ENCODE data around the gene ITIH3.

The ITIH3 gene

DNA sequence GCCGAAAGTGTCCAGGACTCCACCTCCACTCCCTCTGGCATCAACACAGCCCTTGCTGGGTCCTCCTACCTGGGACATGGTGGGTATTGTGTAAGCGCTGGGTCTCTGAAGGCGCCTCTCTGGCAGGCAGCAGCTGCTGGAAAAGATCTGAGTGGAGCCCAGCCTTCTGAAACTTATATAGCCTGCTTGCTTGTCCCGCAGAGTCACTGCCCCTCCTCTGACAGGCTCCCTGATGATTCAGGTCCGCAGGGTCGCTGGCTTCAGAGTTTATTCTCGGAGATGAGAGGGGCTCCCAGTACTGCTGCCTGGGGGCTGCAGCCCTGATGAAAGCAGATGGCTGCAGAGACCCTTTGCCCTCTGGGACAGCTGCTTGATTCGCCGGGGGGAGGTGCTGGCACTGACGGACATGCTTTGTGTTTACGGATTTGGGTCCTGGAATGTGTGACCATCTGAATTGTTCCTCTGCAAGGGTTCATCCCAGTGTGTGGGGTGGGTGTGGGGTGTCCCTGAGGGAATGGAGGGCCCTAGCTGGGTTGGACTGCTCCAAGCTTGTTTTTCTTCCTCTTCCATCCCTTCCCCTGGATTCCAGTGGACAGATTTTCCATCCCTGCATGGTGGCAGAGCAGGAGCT, 40.4 kb downstream of the ITIH3 start, which contains the start of gene MUSTN1:
Gene MUSTN1 (minus strand): TSS at position 149 of the 631 bp plus-strand sequence. CDS start 71 bp downstream, at position 78.
- no peak for ATAC-seq
- TF ChIP-seq, protein P1, sequence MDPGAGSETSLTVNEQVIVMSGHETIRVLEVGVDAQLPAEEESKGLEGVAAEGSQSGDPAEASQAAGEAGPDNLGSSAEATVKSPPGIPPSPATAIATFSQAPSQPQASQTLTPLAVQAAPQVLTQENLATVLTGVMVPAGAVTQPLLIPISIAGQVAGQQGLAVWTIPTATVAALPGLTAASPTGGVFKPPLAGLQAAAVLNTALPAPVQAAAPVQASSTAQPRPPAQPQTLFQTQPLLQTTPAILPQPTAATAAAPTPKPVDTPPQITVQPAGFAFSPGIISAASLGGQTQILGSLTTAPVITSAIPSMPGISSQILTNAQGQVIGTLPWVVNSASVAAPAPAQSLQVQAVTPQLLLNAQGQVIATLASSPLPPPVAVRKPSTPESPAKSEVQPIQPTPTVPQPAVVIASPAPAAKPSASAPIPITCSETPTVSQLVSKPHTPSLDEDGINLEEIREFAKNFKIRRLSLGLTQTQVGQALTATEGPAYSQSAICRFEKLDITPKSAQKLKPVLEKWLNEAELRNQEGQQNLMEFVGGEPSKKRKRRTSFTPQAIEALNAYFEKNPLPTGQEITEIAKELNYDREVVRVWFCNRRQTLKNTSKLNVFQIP (CRISPR knock-in tag; IDR thresholded peaks at IDR 0.05; ENCODE audit: borderline replicate concordance, low read depth), result no peak
- TF ChIP-seq TCF4 (CRISPR knock-in tag; IDR thresholded peaks at IDR 0.05; ENCODE audit: borderline replicate concordance), result no peak
- no peak for TF ChIP-seq ESRRG (CRISPR knock-in tag; IDR thresholded peaks at IDR 0.05)
- TF ChIP-seq ZNF8 (CRISPR knock-in tag; IDR thresholded peaks at IDR 0.05), result no peak

DNA sequence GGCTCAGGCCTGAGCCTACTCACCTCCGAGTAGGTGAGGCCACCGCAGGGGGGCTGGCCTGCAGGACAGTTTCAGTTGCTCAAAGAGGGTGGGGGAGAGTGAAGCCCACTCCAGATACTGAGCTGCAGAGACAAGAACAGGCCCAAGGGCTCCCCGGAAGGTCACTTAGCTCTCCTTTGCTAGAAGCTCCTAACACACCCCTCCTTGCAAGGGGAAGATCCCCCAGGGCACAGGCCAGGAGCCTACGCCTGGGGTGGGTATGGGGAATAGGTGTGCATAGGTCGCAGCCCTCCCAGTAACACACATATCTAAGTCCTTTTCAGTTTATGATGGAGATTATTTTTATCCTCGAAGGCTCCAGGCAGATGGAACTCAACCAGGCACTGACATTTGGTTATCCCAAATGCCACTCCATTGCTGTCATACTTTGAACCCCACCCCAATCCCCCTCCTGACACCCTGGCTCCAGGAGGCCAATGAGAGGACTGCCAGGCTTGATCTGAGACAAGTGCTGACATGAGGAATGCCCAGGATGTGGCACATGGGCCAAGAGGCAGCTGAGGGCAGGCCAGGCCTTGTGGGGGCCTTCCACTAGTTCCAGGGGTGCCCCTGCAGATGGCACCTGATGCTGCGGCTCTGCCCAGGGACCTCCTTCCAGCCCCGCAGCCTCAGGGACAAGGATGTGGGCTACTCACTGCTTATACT, 41.3 kb downstream of the ITIH3 start:
- ATAC-seq, result no peak
- TF ChIP-seq, protein P2, sequence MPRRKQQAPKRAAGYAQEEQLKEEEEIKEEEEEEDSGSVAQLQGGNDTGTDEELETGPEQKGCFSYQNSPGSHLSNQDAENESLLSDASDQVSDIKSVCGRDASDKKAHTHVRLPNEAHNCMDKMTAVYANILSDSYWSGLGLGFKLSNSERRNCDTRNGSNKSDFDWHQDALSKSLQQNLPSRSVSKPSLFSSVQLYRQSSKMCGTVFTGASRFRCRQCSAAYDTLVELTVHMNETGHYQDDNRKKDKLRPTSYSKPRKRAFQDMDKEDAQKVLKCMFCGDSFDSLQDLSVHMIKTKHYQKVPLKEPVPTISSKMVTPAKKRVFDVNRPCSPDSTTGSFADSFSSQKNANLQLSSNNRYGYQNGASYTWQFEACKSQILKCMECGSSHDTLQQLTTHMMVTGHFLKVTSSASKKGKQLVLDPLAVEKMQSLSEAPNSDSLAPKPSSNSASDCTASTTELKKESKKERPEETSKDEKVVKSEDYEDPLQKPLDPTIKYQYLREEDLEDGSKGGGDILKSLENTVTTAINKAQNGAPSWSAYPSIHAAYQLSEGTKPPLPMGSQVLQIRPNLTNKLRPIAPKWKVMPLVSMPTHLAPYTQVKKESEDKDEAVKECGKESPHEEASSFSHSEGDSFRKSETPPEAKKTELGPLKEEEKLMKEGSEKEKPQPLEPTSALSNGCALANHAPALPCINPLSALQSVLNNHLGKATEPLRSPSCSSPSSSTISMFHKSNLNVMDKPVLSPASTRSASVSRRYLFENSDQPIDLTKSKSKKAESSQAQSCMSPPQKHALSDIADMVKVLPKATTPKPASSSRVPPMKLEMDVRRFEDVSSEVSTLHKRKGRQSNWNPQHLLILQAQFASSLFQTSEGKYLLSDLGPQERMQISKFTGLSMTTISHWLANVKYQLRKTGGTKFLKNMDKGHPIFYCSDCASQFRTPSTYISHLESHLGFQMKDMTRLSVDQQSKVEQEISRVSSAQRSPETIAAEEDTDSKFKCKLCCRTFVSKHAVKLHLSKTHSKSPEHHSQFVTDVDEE (CRISPR knock-in tag; IDR thresholded peaks at IDR 0.05), result no peak
- TF ChIP-seq, protein P3, sequence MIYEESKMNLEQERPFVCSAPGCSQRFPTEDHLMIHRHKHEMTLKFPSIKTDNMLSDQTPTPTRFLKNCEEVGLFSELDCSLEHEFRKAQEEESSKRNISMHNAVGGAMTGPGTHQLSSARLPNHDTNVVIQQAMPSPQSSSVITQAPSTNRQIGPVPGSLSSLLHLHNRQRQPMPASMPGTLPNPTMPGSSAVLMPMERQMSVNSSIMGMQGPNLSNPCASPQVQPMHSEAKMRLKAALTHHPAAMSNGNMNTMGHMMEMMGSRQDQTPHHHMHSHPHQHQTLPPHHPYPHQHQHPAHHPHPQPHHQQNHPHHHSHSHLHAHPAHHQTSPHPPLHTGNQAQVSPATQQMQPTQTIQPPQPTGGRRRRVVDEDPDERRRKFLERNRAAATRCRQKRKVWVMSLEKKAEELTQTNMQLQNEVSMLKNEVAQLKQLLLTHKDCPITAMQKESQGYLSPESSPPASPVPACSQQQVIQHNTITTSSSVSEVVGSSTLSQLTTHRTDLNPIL (CRISPR knock-in tag; IDR thresholded peaks at IDR 0.05; ENCODE audit: low read depth), result no peak
- TF ChIP-seq ZFP3 (CRISPR knock-in tag; IDR thresholded peaks at IDR 0.05) (no peak), BACH2 (CRISPR knock-in tag; IDR thresholded peaks at IDR 0.05; ENCODE audit: borderline replicate concordance) (no peak), PPARA (CRISPR knock-in tag; IDR thresholded peaks at IDR 0.05; ENCODE audit: borderline replicate concordance) (no peak), RARB (CRISPR knock-in tag; IDR thresholded peaks at IDR 0.05) (no peak), CSDC2 (CRISPR knock-in tag; IDR thresholded peaks at IDR 0.05) (no peak), ARNTL (CRISPR knock-in tag; IDR thresholded peaks at IDR 0.05; ENCODE audit: borderline replicate concordance, low read depth) (no peak)
- TF ChIP-seq, protein P4, sequence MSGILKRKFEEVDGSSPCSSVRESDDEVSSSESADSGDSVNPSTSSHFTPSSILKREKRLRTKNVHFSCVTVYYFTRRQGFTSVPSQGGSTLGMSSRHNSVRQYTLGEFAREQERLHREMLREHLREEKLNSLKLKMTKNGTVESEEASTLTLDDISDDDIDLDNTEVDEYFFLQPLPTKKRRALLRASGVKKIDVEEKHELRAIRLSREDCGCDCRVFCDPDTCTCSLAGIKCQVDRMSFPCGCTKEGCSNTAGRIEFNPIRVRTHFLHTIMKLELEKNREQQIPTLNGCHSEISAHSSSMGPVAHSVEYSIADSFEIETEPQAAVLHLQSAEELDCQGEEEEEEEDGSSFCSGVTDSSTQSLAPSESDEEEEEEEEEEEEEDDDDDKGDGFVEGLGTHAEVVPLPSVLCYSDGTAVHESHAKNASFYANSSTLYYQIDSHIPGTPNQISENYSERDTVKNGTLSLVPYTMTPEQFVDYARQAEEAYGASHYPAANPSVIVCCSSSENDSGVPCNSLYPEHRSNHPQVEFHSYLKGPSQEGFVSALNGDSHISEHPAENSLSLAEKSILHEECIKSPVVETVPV (CRISPR knock-in tag; IDR thresholded peaks at IDR 0.05), result no peak
- TF ChIP-seq, protein P5, sequence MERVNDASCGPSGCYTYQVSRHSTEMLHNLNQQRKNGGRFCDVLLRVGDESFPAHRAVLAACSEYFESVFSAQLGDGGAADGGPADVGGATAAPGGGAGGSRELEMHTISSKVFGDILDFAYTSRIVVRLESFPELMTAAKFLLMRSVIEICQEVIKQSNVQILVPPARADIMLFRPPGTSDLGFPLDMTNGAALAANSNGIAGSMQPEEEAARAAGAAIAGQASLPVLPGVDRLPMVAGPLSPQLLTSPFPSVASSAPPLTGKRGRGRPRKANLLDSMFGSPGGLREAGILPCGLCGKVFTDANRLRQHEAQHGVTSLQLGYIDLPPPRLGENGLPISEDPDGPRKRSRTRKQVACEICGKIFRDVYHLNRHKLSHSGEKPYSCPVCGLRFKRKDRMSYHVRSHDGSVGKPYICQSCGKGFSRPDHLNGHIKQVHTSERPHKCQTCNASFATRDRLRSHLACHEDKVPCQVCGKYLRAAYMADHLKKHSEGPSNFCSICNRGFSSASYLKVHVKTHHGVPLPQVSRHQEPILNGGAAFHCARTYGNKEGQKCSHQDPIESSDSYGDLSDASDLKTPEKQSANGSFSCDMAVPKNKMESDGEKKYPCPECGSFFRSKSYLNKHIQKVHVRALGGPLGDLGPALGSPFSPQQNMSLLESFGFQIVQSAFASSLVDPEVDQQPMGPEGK (CRISPR knock-in tag; IDR thresholded peaks at IDR 0.05; ENCODE audit: borderline replicate concordance), result no peak

DNA sequence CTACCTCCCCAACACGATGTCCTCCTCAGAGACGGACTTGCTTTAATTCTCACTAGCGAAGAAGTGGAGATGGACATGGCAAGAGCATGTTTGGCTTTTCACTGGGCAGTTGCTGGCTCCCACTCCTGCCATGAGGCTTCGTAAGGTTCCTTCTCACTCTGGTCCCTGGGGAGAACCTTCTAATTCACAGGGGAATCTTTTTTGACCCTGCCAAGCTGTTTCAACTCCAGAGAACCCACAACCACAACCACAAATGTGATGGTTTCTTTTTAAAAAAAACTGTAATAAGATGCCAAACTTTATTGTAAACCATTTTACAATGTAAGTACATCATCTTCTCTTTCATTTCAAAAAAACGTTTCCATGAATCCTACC, 41.9 kb downstream of the ITIH3 start:
- TF ChIP-seq, protein P3 (CRISPR knock-in tag; IDR thresholded peaks at IDR 0.05; ENCODE audit: low read depth), result no peak
- no peak for TF ChIP-seq CSDC2 (CRISPR knock-in tag; IDR thresholded peaks at IDR 0.05)
- no peak for TF ChIP-seq ZC3H10 (CRISPR knock-in tag; IDR thresholded peaks at IDR 0.05)
- TF ChIP-seq, protein P2 (CRISPR knock-in tag; IDR thresholded peaks at IDR 0.05), result no peak
- no peak for TF ChIP-seq ZNF70 (CRISPR knock-in tag; IDR thresholded peaks at IDR 0.05)
- no peak for TF ChIP-seq GLIS3 (CRISPR knock-in tag; IDR thresholded peaks at IDR 0.05)
- TF ChIP-seq ZNF8 (CRISPR knock-in tag; IDR thresholded peaks at IDR 0.05), result no peak
- no peak for TF ChIP-seq ZFP30 (CRISPR knock-in tag; IDR thresholded peaks at IDR 0.05)
- no peak for TF ChIP-seq ISL1 (CRISPR knock-in tag; IDR thresholded peaks at IDR 0.05)
- TF ChIP-seq ARNTL (CRISPR knock-in tag; IDR thresholded peaks at IDR 0.05; ENCODE audit: borderline replicate concordance, low read depth), result no peak

More for the DNA sequence above, 41.9 kb downstream of the ITIH3 start:
- ATAC-seq, result no peak

All from SK-N-SH treated with all-trans-retinoic acid at 6 μM for 48 hours (cell line).